Raji (cell line): ENCODE data around the gene NALCN.

Source experiments
- POLR2A ChIP-seq: IDR thresholded peaks from 2 replicates; pipeline ENCODE4 v1.6.1; 2011; ENCODE audit warnings: low read depth, low read length, control low read depth; ENCODE audit not compliant: insufficient read depth

The NALCN gene

DNA sequence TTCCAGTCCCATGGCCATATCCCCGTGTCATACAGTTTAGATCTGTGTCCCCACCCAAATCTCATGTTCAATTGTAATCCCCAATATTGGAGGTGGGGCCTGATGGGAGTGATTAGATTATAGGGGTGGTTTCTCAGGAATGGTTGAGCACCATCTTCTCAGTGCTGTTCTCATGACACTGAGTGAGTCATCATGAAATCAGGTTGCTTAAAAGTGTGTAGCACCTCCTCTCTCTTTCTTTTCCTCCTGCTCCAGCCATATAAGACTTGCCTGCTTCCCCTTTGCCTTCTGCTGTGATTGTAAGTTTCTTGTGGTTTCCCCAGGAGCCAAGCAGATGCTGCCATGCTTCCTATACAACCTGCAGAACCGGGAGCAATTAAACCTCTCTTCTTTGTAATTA is 197.8 kb downstream of the NALCN start:
- no peak for TF ChIP-seq POLR2A

DNA sequence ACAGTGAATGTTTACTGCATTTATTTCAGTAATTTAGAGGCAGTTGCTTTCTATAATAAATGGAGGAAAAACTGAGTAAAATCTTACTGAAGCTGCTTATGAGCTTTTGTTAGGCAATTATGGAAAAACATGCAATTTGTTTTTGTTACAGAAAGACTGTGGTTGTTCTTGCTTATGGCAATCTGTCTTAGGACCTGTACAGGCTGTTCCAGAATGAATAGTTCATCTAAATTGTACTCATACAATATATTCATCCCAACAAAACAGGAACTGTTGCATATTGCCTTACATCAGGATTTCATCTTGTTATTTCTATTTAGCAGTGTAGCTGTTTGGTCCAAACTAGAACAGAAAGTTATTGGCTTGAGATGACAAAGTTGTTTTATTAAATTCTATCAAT is 199.2 kb downstream of the NALCN start:
- no peak for TF ChIP-seq POLR2A

DNA sequence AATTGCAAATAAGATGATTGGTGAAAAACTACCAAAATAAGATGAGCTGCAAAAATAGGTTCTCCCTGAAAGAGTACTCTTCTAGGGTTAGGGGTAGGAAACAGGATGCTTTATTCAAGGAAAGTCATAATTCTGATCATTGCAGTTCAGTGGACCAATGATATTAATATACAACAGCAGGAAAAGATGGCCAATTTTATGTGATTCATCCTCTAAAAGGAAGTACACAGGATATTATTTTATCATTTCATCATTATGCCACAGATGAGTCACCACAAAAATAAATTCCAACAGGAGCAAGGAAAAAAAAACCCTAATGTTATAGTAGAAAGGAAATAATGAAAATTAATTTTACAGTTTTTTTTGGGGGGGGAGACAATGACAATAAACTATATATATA is 205.0 kb downstream of the NALCN start:
- no peak for TF ChIP-seq POLR2A

GRCh38 chr13:101210774-101211173 is 205.5 kb downstream of the NALCN start:
- no peak for TF ChIP-seq POLR2A

- TF ChIP-seq POLR2A = no peak
Measured at GRCh38 chr13:101209206-101209893, 207.0 kb downstream of the NALCN start.

DNA sequence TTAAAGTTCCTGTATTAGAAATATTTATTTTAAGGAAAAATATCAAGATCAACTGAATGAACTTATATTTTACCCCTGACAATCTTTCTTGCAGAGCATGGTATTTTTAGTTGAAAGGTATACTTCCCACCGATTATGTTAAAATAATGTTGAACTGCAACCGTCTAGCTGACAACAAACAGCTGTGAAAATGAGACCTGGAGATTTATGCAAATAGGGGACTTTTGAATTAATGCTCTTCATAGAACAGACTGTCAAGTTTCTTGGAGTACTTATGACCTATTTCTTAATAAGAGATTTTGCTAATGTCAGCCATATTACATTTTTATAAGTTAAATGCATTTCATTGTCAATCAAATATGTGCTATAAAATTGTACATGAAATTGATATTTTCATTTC is 210.9 kb downstream of the NALCN start:
- no peak for TF ChIP-seq POLR2A

DNA sequence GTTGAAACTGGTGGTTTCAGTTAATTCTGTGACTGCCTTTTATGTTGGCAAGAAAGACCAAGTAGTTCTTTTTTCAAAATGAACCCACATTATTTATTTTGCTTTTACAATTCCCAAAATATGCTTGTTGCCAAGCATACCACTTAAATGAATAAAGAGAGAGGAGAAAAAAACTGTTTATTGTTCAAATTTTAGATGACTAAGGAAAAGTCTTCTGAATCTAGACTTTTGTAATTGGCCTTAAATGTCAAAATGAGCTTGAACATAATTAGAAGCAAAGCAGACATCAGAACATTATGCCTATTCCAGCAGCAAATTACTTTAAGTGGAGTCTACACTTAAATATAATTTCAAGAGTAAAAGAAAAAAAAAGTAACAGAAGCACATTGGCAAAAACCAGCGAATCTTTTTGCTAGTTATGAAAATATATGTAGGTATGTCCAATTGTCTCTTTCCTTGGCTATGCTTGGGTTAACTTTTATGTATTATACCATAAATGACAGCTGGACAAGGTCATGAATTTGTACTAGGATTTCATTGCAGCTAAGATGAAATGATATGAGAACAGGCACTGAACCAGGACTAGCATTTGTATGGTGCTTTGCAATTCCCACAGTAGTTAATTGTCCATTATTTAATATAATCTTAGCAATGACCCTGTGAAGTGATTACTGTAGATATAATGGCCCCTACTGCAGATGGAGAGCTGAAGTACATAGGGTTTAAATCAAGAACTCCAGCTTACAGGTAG is 211.9 kb downstream of the NALCN start:
- no peak for TF ChIP-seq POLR2A

DNA sequence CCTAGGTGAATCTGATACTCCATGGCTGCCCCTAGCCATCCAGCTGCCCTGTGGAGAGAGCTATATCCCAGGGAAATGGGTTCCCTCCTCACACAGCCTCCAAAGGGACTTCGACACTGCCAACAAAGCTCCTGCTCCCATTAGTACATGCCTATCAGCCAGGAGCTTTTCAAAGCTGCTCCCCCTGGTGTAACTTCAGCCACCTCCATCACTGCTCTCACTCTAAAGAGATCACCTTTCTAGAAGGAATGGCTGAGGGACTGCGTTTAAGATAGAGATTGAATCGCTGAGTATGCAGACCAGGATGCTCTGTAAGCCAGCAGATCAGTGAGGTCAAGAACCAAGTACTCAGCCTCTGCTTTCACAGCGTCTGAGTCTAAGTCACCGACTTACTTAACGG is 213.7 kb downstream of the NALCN start:
- TF ChIP-seq POLR2A = no peak

GRCh38 chr13:101190976-101191375 is 225.3 kb downstream of the NALCN start:
- no peak for TF ChIP-seq POLR2A

- no peak for TF ChIP-seq POLR2A
Measured at GRCh38 chr13:101190337-101190736, 226.0 kb downstream of the NALCN start.

DNA sequence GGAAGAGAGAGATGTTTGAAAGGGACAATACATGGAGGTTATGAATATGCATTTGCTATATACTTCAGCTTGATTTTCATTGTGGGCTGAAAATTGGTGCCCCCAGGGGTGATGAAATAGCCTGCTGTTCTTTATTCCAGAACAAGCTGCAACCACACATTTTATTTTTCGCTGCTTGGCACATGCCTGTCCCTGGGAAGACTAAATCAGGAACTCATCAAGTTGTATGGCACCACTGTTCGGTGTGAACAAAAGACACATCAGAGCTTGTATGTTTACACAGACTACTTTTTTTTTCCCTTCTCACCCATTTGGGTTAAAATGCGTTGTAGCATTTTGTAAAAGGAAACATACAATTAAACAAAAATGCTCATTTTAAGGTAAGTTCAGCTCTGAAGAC is 230.7 kb downstream of the NALCN start:
- TF ChIP-seq POLR2A = no peak

- no peak for TF ChIP-seq POLR2A
Measured at GRCh38 chr13:101181076-101181685, 235.1 kb downstream of the NALCN start.

GRCh38 chr13:101179021-101179420 is 237.3 kb downstream of the NALCN start:
- no peak for TF ChIP-seq POLR2A

DNA sequence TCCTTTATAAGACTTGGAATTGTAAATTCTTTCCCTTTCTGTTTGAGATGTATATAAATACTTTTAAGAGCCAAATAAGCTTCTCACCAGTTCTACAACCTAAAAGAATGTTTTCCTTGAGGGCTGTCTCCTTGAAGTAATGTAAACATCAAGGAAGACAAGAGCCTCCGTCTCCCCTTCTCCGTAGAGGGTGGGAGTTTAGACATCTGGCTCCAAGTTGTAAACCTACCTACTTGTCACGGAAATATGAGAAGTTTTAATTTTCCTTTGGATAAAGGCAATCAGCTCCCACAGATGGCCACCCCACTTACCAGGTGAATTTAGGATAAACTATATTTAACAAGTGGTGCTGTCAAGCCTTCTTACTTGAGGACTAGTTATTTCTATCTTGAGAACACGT is 237.9 kb downstream of the NALCN start:
- TF ChIP-seq POLR2A = no peak

- TF ChIP-seq POLR2A = no peak
Measured at GRCh38 chr13:101170306-101170705, 246.0 kb downstream of the NALCN start.

- TF ChIP-seq POLR2A = no peak
Measured at GRCh38 chr13:101157261-101157660, 259.0 kb downstream of the NALCN start.

GRCh38 chr13:101155920-101156319 is 260.4 kb downstream of the NALCN start:
- no peak for TF ChIP-seq POLR2A

- TF ChIP-seq POLR2A = no peak
Measured at GRCh38 chr13:101152184-101152583, 264.1 kb downstream of the NALCN start.
